Activated CD4-positive, CD25-positive, alpha-beta regulatory T cell treated with anti-CD3 and anti-CD28 coated beads, Interleukin-2, amount 50 U/mL, for 72 hours (primary cell): ENCODE results near the gene MAGEC2.

ENCODE experiments used
- DNase-seq: peaks from one replicate; pipeline ENCODE4 v3.0.0; 2021

Gene MAGEC2

DNA sequence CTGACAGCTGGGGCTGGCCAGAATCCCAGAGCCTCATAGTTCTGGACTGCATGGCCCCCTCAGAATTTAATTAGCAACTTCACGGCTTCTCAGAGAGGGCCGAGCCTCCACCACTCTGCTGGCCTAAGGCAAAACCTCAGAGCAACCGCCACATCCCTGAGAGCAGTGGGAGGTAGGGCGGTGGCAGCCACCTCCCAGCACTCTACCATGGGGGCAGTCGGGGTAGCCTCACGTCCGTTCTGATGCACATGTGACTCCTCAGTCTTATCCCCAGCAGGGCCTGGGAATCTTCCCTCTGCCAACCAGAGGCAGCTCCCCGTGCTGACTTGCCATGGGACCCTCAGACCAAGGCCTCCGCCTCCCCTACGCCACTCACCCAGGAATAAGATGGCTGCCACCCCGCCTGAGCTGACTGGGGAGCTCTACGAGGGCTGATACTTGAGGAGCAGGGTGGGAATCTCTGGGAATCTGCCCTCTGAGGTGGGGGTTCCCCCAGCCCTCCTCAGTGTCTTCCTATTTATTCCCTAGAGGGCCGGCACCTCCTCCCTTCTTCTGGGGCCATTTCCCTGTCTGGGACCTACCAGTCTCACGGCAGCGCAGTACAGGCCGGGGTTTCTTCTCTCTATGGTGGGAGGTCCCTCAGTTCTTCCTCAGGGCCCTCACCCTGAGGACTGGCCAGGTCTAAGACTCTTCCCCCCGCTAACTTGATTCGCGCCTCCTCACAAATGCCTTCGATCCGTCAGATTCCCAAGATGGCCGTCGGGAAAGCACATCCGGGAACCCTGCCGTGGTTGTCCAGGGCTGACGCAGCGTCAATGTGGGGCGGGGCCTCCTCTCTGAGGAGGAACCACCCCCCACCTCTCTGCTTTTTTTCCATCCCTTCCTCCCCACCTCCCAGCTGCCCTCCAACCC, at the start of gene MAGEC2:
MAGEC2 (minus strand) TSS at position 769 of the 912 bp plus-strand sequence. CDS start 1,303 bp downstream, outside the sequence.
- no peak for DNase-seq

- no peak for DNase-seq
Measured at GRCh38 chrX:142251680-142252079, 46.6 kb upstream of the MAGEC2 start.

DNA sequence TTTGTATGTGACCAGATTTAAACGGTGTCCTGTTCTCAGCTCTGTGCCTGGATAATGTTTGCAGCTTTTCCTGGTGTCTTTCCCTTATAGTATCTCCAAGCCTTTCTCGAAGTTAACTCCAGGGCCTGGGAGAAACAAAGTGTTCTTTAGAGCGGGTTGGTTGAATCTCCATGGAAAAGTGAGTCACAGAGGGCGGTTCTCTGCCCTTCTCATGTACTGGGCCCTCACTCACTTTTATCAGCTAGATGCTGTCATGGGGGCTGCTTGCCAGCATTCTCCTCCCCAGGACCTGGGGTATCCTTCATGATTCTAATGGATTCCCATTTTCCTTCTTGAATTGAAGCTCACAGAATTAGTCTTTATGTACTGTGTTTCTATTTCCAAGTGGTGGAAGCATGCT, 46.1 kb upstream of the MAGEC2 start:
- DNase-seq = no peak

DNA sequence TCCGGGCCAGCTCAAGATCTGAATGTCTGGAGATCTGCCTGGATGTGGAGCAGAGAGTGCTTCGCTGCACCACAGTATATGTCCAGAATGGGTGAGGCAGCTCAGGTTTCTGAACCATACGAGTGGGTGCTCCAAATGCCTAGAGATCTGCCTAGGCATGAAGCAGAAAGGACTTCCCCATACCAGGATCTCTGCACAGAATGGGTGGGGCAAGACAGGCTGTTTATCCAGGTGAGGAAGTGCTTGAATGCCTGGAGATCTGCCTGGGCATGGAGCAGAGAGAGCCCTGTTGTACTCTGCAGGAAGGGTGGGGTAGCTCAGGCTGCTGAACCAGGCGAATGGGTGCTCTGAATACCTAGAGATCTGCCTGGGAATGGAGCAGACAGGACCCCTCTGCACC, 45.4 kb upstream of the MAGEC2 start:
- no peak for DNase-seq

GRCh38 chrX:142249721-142250120, 44.6 kb upstream of the MAGEC2 start:
- DNase-seq = no peak

DNA sequence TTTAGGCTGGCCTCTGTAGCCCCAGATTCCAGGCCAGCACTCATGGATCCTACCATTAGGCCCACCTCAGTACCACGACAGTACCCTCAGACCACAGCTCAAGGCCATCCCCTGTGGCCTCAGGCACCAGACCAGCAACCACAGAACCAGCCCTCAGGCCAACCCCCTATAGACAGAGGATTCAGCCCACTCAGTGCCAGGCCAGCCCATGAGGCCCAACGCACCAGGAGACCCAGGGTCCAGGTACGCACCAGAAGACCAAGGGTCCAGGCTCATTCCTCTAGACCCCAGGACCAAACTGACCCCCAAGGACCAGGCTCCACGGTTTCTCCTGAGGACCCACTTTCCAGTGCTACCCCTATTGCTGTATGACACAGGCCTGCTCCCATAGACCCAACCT, 39.5 kb upstream of the MAGEC2 start:
- no peak for DNase-seq

DNA sequence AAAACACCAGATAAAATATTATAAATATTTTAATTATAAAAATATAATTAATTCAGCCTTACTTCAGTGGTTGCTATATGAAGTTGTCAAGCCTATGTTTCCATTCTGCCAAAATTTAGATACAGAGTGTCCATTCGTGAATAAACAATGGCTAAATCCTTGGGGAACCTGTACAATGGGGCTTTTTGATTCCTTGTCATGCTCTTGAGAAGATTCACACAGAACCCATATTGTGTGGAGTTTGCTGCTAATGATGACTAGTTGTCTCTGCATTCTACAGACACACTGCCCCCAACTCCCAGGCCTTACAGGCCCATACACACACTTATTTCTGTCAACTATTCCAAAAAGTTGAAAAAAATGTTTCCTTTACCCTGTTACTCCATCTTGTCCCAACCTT, 33.4 kb upstream of the MAGEC2 start:
- no peak for DNase-seq

DNA sequence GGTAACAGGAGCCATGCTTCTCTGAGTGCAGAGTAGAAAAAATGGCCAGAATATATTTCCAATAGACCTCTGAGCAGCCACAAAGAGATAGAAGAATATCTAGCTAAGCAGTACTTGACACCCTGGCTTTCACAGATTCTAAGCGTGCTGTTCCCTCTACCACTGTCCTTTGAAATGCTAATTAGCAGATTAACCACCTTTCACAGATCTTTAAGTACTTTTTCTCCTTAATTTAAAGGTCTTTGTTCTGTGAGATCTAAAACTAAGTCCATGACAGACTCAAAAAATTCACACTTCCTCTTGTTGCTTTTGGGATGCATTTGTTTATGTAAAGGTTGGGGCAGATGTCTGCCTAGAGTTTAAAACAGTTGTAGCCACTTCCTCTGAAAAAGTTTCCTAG, 28.3 kb upstream of the MAGEC2 start:
- no peak for DNase-seq

- DNase-seq = no peak
Measured at GRCh38 chrX:142214081-142214480, 9.0 kb upstream of the MAGEC2 start.

GRCh38 chrX:142201113-142201512, 4.0 kb downstream of the MAGEC2 start:
- DNase-seq = no peak

DNA sequence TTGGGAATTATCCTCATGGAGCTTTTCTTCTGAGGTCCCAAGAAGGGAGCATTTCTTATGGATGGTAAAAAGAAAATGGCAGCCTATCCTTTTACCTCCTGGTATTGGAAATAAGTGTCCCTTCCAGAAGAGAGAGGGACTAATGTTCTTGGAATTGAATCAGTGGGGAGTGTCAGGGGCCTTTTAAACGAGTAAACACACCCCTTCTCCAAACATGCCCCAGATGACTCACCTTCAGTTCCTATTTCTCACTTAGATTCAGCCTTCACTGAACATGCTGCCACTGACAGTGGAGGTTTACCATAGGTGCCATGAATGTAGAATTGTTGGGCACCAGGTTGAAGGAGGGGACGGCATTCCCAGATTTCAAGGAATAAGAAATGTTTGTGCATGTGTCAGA, 19.0 kb downstream of the MAGEC2 start:
- no peak for DNase-seq

GRCh38 chrX:142184756-142185602, 20.1 kb downstream of the MAGEC2 start:
- no peak for DNase-seq

DNA sequence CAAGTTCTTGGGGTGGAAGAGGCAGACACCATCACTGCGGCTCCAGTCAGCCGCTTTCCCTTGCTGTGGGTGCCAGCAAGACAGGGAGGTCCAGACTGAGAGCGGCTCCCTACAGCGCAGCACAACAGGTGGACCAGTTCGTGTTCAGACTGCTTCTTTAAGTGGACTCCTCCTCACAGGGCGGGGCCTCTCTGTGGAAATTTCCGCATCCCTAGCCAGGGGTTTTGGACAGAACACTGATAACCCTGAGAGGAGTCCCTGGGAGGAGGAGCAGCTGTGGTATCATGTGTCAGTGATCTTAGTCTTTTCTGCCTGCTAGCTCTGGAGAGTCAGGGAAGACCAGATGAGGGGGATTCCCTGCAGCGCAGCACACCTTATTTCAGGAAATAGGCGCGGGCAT, 48.5 kb downstream of the MAGEC2 start:
- no peak for DNase-seq
